ENCODE measurements around the gene UNKL.

Gene UNKL

GRCh38 chr16:1338855-1339675 is 75.4 kb downstream of the UNKL start:
- DNase-seq (ENCODE audit: extremely low read depth, insufficient read length) = no peak
- no peak overlapping the region for H3K4me3 ChIP-seq (replicated peaks; ENCODE audit: low read depth, low read length)
- TF ChIP-seq CTCF (IDR thresholded peaks at IDR 0.05; ENCODE audit: insufficient read depth, low read length, poor library complexity, severe bottlenecking) = no peak
- peaks cover 3% of the 10 kb centered on the region; the same call in 1 of the 2 replicates for H3K27me3 ChIP-seq (replicated peaks; ENCODE audit: control insufficient read depth, insufficient read depth, low read length)
- H3K36me3 ChIP-seq (ENCODE audit: control insufficient read depth, insufficient read depth, low read length) = no peaks in the 10 kb centered on the region

- DNase-seq (ENCODE audit: extremely low read depth, insufficient read length) = no peak
- Histone ChIP-seq H3K4me3 (replicated peaks; ENCODE audit: low read depth, low read length) (no peak overlapping the region), H3K27me3 (replicated peaks; ENCODE audit: control insufficient read depth, insufficient read depth, low read length) (peaks cover 3% of the 10 kb centered on the region; the same call in 1 of the 2 replicates), H3K36me3 (ENCODE audit: control insufficient read depth, insufficient read depth, low read length) (no peaks in the 10 kb centered on the region)
- peak; percentile 75 for TF ChIP-seq CTCF (IDR thresholded peaks at IDR 0.05; ENCODE audit: insufficient read depth, low read length, poor library complexity, severe bottlenecking)
Observed at GRCh38 chr16:1338119-1338730, 76.3 kb downstream of the UNKL start.

- TF ChIP-seq CTCF (IDR thresholded peaks at IDR 0.05; ENCODE audit: insufficient read depth, low read length, poor library complexity, severe bottlenecking) = no peak
- peaks cover 3% of the 10 kb centered on the region; the same call in 1 of the 2 replicates for H3K27me3 ChIP-seq (replicated peaks; ENCODE audit: control insufficient read depth, insufficient read depth, low read length)
Observed at GRCh38 chr16:1337486-1337885, 77.0 kb downstream of the UNKL start.

GRCh38 chr16:1336619-1337018 is 77.9 kb downstream of the UNKL start:
- Histone ChIP-seq H3K27me3 (replicated peaks; ENCODE audit: control insufficient read depth, insufficient read depth, low read length) (peaks cover 3% of the 10 kb centered on the region; the same call in 1 of the 2 replicates), H3K36me3 (ENCODE audit: control insufficient read depth, insufficient read depth, low read length) (no peaks in the 10 kb centered on the region), H3K4me3 (replicated peaks; ENCODE audit: low read depth, low read length) (no peak overlapping the region)
- no peak for DNase-seq (ENCODE audit: extremely low read depth, insufficient read length)
- TF ChIP-seq CTCF (IDR thresholded peaks at IDR 0.05; ENCODE audit: insufficient read depth, low read length, poor library complexity, severe bottlenecking) = no peak

More at GRCh38 chr16:1337486-1337885, 77.0 kb downstream of the UNKL start:
- Histone ChIP-seq H3K36me3 (ENCODE audit: control insufficient read depth, insufficient read depth, low read length) (no peaks in the 10 kb centered on the region), H3K4me3 (replicated peaks; ENCODE audit: low read depth, low read length) (no peak overlapping the region)
- no peak for DNase-seq (ENCODE audit: extremely low read depth, insufficient read length)

GRCh38 chr16:1335996-1336395 is 78.5 kb downstream of the UNKL start:
- Histone ChIP-seq H3K4me3 (replicated peaks; ENCODE audit: low read depth, low read length) (no peak overlapping the region), H3K27me3 (replicated peaks; ENCODE audit: control insufficient read depth, insufficient read depth, low read length) (peaks cover 3% of the 10 kb centered on the region; the same call in 1 of the 2 replicates), H3K36me3 (ENCODE audit: control insufficient read depth, insufficient read depth, low read length) (no peaks in the 10 kb centered on the region)
- TF ChIP-seq CTCF (IDR thresholded peaks at IDR 0.05; ENCODE audit: insufficient read depth, low read length, poor library complexity, severe bottlenecking) = peak; percentile 15
- DNase-seq (ENCODE audit: extremely low read depth, insufficient read length) = no peak

All from GM06990 (cell line).